ENCODE measurements around the gene PCDHA1.
"Not testable (repeated sequence)": the region's sequence is repeated elsewhere in the genome, so short reads cannot be mapped to it uniquely, and the experiment has no call there.

PCDHA1 gene

DNA sequence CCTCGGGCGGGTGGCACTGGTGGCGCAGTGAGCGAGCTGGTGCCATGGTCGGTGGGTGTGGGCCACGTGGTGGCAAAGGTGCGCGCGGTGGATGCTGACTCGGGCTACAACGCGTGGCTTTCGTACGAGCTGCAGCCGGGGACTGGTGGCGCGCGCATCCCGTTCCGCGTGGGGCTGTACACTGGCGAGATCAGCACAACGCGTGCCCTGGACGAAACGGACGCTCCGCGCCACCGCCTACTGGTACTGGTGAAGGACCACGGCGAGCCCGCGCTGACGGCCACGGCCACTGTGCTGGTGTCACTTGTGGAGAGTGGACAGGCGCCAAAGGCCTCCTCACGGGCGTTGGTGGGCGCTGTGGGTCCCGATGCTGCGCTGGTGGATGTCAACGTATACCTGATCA is 22.9 kb downstream of the PCDHA1 start:
- DNase-seq: no peak

DNA sequence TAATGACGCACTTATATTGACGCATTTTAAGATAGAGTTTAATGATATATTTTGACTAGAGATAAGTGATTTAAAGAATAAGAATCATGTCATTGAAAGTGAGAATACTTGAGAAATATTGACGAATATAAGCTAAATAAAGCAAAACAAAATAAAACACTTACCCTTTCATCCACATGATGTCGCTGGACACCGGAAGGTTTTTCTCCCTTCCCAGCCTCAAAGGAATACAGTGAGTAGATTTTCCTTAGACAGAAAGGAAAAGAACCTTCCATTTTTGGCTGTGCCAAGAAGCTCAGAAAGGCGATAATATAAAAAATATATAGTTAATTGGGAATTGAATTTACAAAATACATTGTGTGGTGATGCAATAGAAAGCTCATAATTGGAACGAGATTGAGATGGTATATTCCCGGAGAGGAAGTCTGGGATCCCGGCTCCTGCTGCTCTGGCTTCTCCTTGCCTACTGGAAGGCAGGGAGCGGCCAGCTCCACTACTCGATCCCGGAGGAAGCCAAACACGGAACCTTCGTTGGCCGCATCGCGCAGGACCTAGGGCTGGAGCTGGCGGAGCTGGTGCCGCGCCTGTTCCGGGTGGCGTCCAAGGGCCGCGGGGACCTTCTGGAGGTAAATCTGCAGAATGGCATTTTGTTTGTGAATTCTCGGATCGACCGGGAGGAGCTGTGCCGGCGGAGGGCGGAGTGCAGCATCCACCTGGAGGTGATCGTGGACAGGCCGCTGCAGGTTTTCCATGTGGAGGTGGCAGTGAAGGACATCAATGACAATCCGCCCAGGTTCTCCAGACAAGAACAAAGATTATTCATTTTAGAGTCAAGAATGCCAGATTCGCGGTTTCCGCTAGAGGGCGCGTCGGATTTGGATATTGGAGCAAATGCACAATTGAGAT is 35.7 kb downstream of the PCDHA1 start, which contains the start of gene PCDHA5:
Gene PCDHA5 (plus strand): TSS at position 239 of the 906 bp plus-strand sequence.
- no peak for DNase-seq

DNA sequence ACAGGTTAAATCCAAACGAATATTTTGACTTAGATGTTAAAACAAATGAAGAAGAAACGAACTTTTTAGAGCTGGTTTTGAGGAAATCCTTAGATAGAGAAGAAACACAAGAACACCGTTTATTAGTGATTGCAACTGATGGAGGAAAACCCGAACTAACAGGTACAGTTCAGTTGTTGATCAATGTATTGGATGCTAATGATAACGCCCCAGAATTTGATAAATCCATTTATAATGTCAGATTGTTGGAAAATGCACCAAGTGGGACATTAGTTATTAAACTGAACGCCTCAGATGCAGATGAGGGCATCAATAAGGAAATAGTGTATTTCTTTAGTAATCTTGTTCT is 36.3 kb downstream of the PCDHA1 start:
- DNase-seq: no peak

DNA sequence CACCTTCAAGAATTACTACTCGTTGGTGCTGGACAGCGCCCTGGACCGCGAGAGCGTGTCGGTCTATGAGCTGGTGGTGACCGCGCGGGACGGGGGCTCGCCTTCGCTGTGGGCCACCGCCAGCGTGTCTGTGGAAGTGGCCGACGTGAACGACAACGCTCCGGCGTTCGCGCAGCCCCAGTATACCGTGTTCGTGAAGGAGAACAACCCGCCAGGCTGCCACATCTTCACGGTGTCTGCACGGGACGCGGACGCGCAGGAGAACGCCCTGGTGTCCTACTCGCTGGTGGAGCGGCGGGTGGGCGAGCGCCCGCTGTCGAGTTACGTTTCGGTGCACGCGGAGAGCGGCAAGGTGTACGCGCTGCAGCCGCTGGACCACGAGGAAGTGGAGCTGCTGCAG is 37.0 kb downstream of the PCDHA1 start:
- DNase-seq: not testable (repeated sequence)

DNA sequence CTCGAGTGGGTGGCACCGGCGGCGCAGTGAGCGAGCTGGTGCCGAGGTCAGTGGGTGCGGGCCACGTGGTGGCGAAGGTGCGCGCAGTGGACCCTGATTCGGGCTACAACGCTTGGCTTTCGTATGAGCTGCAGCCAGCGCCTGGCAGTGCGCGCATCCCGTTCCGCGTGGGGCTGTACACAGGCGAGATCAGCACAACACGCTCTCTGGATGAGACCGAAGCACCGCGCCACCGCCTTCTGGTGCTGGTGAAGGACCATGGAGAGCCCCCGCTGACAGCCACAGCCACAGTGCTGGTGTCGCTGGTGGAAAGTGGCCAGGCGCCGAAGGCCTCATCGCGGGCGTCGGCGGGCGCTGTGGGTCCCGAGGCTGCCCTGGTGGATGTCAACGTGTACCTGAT is 37.5 kb downstream of the PCDHA1 start:
- no peak for DNase-seq

DNA sequence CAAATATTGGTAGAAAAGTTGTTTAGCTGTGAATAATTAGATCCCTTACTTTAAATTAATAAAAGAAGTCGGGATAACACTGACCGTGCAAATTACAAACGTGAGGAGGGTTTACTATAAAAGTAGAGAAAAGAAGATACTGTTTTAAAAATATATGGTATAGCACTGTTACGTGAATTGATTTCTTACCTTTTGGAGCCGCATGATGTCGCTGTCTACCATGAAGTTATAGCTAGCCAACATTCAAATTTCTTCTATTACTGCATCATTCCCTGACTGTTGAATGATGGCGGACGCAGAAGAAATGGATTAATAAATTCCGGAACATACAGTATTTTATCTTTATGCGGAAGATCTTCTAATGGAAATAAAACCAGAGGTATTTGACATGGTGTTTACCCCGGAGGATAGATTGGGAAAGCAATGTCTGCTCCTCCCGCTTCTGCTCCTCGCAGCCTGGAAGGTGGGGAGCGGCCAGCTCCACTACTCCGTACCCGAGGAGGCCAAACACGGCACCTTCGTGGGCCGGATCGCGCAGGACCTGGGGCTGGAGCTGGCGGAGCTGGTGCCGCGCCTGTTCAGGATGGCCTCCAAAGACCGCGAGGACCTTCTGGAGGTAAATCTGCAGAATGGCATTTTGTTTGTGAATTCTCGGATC is 41.9 kb downstream of the PCDHA1 start, which contains the start of gene PCDHA6:
Gene PCDHA6 (plus strand): TSS at position 257 of the 658 bp plus-strand sequence. CDS start 132 bp downstream, at position 389.
- DNase-seq: no peak

DNA sequence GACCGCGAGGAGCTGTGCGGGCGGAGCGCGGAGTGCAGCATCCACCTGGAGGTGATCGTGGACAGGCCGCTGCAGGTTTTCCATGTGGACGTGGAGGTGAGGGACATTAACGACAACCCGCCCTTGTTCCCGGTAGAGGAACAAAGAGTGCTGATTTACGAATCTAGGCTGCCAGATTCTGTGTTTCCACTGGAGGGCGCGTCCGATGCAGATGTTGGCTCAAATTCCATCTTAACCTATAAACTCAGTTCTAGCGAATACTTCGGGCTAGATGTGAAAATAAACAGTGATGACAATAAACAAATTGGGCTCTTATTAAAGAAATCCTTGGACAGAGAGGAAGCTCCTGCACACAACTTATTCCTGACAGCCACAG is 42.4 kb downstream of the PCDHA1 start:
- no peak for DNase-seq

DNA sequence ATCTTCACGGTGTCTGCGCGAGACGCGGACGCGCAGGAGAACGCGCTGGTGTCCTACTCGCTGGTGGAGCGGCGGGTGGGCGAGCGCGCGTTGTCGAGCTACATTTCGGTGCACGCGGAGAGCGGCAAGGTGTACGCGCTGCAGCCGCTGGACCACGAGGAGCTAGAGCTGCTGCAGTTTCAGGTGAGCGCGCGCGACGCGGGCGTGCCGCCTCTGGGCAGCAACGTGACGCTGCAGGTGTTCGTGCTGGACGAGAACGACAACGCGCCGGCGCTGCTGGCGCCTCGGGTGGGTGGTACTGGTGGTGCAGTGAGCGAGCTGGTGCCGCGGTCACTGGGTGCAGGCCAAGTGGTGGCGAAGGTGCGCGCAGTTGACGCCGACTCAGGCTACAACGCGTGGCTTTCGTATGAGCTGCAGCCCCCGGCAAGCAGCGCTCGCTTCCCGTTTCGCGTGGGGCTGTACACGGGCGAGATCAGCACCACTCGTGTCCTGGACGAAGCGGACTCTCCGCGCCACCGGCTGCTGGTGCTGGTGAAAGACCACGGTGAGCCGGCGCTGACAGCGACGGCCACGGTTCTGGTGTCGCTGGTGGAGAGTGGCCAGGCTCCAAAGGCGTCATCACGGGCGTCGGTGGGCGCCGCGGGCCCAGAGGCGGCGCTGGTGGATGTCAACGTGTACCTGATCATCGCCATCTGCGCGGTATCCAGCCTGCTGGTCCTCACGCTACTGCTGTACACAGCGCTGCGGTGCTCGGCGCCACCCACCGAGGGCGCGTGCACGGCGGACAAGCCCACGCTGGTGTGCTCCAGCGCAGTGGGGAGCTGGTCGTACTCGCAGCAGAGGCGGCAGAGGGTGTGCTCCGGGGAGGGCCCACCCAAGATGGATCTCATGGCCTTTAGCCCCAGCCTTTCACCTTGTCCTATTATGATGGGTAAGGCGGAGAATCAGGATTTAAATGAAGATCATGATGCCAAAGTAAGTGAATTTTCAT is 43.9 kb downstream of the PCDHA1 start:
- DNase-seq: not testable (repeated sequence)

DNA sequence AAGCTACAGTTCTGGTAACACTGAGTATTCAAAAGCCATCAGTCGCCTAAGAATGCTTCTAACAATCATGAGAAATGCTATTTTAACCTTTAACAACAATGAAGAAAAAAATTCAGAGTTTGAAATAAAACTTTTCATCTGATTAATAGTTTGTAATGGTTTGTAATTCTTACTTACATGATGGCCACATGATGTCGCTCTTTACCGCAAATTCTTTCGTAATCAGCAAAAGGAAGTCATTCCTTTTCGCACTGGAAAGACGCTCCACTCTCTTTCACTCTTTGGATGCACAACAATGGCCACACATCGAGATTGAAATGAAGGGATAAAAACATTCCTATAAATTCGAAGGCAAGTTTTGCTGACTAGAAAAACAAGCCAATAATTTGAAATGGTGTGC is 48.1 kb downstream of the PCDHA1 start, which contains the start of gene PCDHA7:
Gene PCDHA7 (plus strand): TSS at position 277 of the 400 bp plus-strand sequence. CDS start 115 bp downstream, at position 392.
- no peak for DNase-seq

DNA sequence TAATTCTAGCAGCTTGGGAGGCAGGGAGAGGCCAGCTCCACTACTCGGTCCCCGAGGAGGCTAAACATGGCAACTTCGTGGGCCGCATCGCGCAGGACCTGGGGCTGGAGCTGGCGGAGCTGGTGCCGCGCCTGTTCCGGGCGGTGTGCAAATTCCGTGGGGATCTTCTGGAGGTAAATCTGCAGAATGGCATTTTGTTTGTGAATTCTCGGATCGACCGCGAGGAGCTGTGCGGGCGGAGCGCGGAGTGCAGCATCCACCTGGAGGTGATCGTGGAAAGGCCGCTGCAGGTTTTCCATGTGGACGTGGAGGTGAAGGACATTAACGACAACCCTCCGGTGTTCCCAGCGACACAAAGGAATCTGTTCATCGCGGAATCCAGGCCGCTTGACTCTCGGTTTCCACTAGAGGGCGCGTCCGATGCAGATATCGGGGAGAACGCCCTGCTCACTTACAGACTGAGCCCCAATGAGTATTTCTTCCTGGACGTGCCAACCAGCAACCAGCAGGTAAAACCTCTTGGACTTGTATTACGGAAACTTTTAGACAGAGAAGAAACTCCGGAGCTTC is 48.6 kb downstream of the PCDHA1 start:
- DNase-seq: not testable (repeated sequence)

DNA sequence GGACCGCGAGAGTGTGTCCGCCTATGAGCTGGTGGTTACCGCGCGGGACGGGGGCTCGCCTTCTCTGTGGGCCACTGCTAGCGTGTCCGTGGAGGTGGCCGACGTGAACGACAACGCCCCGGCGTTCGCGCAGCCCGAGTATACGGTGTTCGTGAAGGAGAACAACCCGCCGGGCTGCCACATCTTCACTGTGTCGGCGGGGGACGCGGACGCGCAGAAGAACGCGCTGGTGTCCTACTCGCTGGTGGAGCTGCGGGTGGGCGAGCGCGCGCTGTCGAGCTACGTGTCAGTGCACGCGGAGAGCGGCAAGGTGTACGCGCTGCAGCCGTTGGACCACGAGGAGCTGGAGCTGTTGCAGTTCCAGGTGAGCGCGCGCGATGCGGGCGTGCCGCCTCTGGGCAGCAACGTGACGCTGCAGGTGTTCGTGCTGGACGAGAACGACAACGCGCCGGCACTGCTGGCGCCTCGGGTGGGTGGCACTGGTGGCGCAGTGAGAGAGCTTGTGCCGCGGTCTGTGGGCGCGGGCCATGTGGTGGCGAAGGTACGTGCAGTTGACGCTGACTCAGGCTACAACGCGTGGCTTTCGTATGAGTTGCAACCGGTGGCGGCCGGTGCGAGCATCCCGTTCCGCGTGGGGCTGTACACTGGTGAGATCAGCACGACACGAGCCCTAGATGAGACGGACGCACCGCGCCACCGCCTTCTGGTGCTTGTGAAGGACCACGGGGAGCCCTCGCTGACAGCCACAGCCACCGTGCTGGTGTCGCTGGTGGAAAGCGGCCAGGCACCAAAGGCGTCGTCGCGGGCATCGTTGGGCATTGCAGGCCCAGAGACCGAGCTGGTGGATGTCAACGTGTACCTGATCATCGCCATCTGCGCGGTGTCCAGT is 49.9 kb downstream of the PCDHA1 start:
- DNase-seq: no peak

DNA sequence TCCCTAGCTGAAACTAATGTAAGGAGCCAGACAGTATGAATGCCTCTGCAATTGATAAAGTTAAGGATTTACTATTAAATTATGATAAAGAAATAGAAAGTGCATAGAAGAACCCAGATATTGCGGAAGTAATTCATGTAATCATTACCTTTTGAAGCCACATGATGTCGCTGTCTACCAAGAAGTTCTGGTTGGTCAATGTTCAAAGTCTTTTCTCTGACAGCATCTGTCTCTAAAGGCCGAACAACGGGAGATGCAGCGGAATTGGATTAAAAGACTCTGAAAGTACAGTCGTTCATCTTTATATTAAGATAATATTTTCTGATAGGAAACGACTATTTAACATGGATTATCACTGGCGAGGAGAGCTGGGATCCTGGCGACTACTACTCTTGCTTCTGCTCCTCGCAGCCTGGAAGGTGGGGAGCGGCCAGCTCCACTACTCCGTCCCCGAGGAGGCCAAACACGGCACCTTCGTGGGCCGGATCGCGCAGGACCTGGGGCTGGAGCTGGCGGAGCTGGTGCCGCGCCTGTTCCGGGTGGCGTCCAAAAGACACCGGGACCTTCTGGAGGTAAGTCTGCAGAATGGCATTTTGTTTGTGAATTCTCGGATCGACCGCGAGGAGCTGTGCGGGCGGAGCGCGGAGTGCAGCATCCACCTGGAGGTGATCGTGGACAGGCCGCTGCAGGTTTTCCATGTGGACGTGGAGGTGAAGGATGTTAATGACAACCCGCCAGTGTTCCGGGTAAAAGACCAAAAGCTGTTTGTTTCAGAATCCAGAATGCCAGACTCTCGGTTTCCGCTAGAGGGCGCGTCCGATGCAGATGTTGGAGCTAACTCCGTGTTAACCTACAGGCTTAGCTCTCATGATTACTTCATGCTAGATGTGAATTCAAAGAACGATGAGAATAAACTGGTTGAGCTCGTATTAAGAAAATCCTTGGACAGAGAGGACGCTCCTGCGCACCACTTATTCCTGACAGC is 55.3 kb downstream of the PCDHA1 start, which contains the start of gene PCDHA8:
Gene PCDHA8 (plus strand): TSS at position 210 of the 985 bp plus-strand sequence. CDS start 135 bp downstream, at position 345.
- peak; percentile 38 for DNase-seq

DNA sequence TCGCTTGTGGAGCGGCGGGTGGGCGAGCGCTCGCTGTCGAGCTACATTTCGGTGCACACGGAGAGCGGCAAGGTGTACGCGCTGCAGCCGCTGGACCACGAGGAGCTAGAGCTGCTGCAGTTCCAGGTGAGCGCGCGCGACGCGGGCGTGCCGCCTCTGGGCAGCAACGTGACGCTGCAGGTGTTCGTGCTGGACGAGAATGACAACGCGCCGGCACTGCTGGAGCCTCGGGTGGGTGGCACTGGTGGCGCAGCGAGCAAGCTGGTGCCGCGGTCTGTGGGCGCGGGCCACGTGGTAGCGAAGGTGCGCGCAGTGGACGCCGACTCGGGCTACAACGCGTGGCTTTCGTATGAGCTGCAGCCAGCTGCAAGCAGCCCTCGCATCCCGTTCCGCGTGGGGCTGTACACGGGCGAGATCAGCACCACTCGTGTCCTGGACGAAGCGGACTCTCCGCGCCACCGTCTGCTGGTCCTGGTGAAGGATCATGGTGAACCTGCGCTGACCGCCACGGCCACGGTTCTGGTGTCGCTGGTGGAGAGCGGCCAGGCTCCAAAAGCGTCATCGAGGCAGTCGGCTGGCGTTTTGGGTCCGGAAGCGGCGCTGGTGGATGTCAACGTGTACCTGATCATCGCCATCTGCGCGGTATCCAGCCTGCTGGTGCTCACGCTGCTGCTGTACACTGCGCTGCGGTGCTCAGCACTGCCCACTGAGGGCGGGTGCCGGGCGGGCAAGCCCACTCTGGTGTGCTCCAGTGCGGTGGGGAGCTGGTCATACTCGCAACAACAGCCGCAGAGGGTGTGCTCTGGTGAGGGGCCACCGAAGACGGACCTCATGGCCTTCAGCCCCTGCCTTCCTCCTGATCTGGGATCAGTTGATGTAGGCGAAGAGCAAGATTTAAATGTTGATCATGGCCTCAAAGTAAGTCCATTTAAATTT is 57.1 kb downstream of the PCDHA1 start:
- DNase-seq: no peak

DNA sequence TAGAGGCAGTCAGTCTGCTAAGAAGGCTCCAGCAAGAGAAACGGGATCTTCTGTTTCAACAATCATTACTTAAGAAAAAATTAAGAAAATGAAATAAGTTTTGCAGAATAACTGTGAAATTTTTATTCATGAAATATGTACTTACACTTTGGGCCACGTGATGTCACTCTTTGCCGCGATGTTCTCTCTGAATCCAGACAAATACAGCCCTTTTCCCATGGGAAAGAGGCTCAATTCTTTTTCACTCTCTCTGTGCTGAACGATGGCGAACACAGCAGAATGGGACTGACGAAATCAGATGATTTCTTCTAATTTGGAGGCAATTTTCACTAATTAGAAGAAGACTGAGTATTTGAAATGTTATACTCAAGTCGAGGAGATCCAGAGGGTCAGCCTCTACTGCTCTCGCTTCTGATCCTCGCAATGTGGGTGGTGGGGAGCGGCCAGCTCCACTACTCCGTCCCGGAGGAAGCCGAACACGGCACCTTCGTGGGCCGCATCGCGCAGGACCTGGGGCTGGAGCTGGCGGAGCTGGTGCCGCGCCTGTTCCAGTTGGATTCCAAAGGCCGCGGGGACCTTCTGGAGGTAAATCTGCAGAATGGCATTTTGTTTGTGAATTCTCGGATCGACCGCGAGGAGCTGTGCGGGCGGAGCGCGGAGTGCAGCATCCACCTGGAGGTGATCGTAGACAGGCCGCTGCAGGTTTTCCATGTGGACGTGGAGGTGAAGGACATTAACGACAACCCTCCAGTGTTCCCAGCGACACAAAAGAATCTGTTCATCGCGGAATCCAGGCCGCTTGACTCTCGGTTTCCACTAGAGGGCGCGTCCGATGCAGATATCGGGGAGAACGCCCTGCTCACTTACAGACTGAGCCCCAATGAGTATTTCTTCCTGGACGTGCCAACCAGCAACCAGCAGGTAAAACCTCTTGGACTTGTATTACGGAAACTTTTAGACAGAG is 62.5 kb downstream of the PCDHA1 start, which contains the start of gene PCDHA9:
Gene PCDHA9 (plus strand): TSS at position 244 of the 964 bp plus-strand sequence. CDS start 114 bp downstream, at position 358.
- DNase-seq: not testable (repeated sequence)

DNA sequence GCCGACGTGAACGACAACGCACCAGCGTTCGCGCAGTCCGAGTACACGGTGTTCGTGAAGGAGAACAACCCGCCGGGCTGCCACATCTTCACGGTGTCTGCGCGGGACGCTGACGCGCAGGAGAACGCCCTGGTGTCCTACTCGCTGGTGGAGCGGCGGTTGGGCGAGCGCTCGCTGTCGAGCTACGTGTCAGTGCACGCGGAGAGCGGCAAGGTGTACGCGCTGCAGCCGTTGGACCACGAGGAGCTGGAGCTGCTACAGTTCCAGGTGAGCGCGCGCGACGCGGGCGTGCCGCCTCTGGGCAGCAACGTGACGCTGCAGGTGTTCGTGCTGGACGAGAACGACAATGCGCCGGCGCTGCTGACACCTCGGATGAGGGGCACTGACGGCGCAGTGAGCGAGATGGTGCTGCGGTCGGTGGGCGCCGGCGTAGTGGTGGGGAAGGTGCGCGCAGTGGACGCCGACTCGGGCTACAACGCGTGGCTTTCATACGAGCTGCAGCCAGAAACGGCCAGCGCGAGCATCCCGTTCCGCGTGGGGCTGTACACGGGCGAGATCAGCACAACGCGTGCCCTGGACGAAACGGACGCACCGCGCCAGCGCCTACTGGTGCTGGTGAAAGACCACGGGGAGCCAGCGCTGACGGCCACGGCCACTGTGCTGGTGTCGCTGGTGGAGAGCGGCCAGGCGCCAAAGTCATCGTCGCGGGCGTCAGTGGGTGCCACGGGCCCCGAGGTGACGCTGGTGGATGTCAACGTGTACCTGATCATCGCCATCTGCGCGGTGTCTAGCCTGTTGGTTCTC is 64.1 kb downstream of the PCDHA1 start:
- not testable (repeated sequence) for DNase-seq

Measured in NCI-H1694 (cell line).